ENCODE results near the gene NRDE2. TPM values are rescaled to one million over a fixed set of nuclear protein-coding genes. Genes with fewer than 3 reads are reported as not detected.

Gene NRDE2
- total and polyA plus RNA-seq, 2 of the 4 experiments (the other 2 are of a cell fraction) = 4.5 to 9.3 TPM

GRCh38 chr14:90228478-90228877, 103.3 kb downstream of the NRDE2 start:
- Histone ChIP-seq H3K4ac (ENCODE audit: low read depth, low read length) (no peak overlapping the region), H2AFZ (replicated peaks; ENCODE audit: low read length, poor library complexity) (no peak overlapping the region), H3K14ac (replicated peaks; ENCODE audit: low read depth, low read length) (no peak overlapping the region), H4K5ac (ENCODE audit: low read depth, low read length) (no peak overlapping the region), H3K79me1 (ENCODE audit: low read depth in 1 of 2, low read length in 2 of 2) (no peaks in the 10 kb centered on the region), H3K18ac (ENCODE audit: low read depth, low read length) (no peak overlapping the region), H2BK120ac (ENCODE audit: low read depth, low read length) (no peak overlapping the region), H3K27ac (ENCODE audit: insufficient read depth, low read length) (no peak overlapping the region), H4K91ac (ENCODE audit: insufficient read depth, low read depth, low read length) (no peak overlapping the region), H3K4me2 (ENCODE audit: low read depth, low read length) (no peak overlapping the region), H2AK5ac (ENCODE audit: low read depth, low read length) (no peak overlapping the region), H3K4me3 (ENCODE audit: insufficient read depth, low read depth, low read length) (no peak overlapping the region), H4K20me1 (ENCODE audit: insufficient read depth, low read length) (no peaks in the 10 kb centered on the region), H3K9me3 (ENCODE audit: control insufficient read depth, insufficient read depth, low read length) (no peaks in the 10 kb centered on the region), H3K56ac (ENCODE audit: extremely low read depth, insufficient read depth, low read length) (no peak overlapping the region), H2AK9ac (replicated peaks; ENCODE audit: low read depth, low read length, poor library complexity) (no peak overlapping the region), H2BK20ac (ENCODE audit: low read depth, low read length) (no peak overlapping the region), H3K4me1 (ENCODE audit: control insufficient read depth, insufficient read depth, low read length) (no peaks in the 10 kb centered on the region), H3K9me1 (ENCODE audit: insufficient read depth, low read length) (no peaks in the 10 kb centered on the region), H3K27me3 (ENCODE audit: control insufficient read depth, insufficient read depth, low read length) (peaks cover 1% of the 10 kb centered on the region), H3K9ac (ENCODE audit: low read depth, low read length) (no peak overlapping the region), H2BK15ac (ENCODE audit: low read depth, low read length) (no peak overlapping the region), H2BK5ac (ENCODE audit: low read depth, low read length, poor library complexity, severe bottlenecking) (no peak overlapping the region), H3K23ac (ENCODE audit: low read depth, low read length) (no peak overlapping the region), H3K36me3 (ENCODE audit: control insufficient read depth, insufficient read depth, low read length) (no peaks in the 10 kb centered on the region), H4K8ac (ENCODE audit: low read depth in 2 of 2, low read length in 2 of 2) (no peak overlapping the region)
- ATAC-seq (ENCODE audit: low read depth) (no peak), DNase-seq (no peak)
- TF ChIP-seq NFE2L2 (IDR thresholded peaks at IDR 0.05; ENCODE audit: low read depth, low read length) = no peak
- TF ChIP-seq RAD21 (IDR thresholded peaks at IDR 0.05; ENCODE audit: low read length) = no peak
- no peak for TF ChIP-seq MAFK (IDR thresholded peaks at IDR 0.05; ENCODE audit: low read depth, low read length)
- TF ChIP-seq CTCF (conservative IDR thresholded peaks at IDR 0.05; ENCODE audit: low read depth, low read length) = no peak
- TF ChIP-seq RFX5 (IDR thresholded peaks at IDR 0.05; ENCODE audit: low read depth, low read length) = no peak
- TF ChIP-seq MXI1 (IDR thresholded peaks at IDR 0.05; ENCODE audit: borderline replicate concordance, low read depth, low read length) = no peak
- TF ChIP-seq USF2 (IDR thresholded peaks at IDR 0.05; ENCODE audit: low read depth, low read length) = no peak
- no peak for TF ChIP-seq CHD1 (IDR thresholded peaks at IDR 0.05; ENCODE audit: low read depth, low read length)
- no peak for TF ChIP-seq ELK1 (IDR thresholded peaks at IDR 0.05; ENCODE audit: borderline replicate concordance, low read depth, low read length)
- no peak for TF ChIP-seq CEBPB (IDR thresholded peaks at IDR 0.05; ENCODE audit: low read depth, low read length)
- TF ChIP-seq RCOR1 (IDR thresholded peaks at IDR 0.05; ENCODE audit: insufficient replicate concordance, low read length) = no peak
- TF ChIP-seq BHLHE40 (IDR thresholded peaks at IDR 0.05; ENCODE audit: low read depth, low read length) = no peak
- TF ChIP-seq SMC3 (IDR thresholded peaks at IDR 0.05; ENCODE audit: low read depth, low read length) = no peak
- TF ChIP-seq MAZ (IDR thresholded peaks at IDR 0.05; ENCODE audit: borderline replicate concordance, low read depth, low read length) = no peak
- no peak for TF ChIP-seq FOS (IDR thresholded peaks at IDR 0.05; ENCODE audit: low read depth, low read length)
- TF ChIP-seq POLR2A (IDR thresholded peaks at IDR 0.05; ENCODE audit: low read depth, low read length) = no peak
- WGBS, 2 experiments (ENCODE audit: extremely low coverage in 2 of 2, insufficient read length in 1 of 2) = no CpG with 5 or more reads among the region's 4 CpGs
- dilution Hi-C loops (cut with HindIII; ENCODE audit: low sequenced_read_pairs, unreplicated experiment) = no loop called here
- in situ Hi-C loops (cut with MboI; ENCODE audit: low sequenced_read_pairs) = loop anchor here (10.0 kb wide), 1 partner anchor 244 kb away; no protein-coding TSS in a partner anchor
- ChIA-PET CTCF (no interaction called here), POLR2A (ENCODE audit: unreplicated experiment) (no interaction called here)
- intact Hi-C loops (cut with micrococcal nuclease) = no loop called here
- no TSS peak for BruUV-seq (replicated peaks)

Measured in IMR-90 (cell line).